Measurements from ENCODE around the gene HOXC10. TPM values are rescaled to one million over a fixed set of nuclear protein-coding genes. Genes with fewer than 3 reads are reported as not detected.

Gene HOXC10
- total RNA-seq, 2 donors from 2014 or later = 0.51 to 7.2 TPM

DNA sequence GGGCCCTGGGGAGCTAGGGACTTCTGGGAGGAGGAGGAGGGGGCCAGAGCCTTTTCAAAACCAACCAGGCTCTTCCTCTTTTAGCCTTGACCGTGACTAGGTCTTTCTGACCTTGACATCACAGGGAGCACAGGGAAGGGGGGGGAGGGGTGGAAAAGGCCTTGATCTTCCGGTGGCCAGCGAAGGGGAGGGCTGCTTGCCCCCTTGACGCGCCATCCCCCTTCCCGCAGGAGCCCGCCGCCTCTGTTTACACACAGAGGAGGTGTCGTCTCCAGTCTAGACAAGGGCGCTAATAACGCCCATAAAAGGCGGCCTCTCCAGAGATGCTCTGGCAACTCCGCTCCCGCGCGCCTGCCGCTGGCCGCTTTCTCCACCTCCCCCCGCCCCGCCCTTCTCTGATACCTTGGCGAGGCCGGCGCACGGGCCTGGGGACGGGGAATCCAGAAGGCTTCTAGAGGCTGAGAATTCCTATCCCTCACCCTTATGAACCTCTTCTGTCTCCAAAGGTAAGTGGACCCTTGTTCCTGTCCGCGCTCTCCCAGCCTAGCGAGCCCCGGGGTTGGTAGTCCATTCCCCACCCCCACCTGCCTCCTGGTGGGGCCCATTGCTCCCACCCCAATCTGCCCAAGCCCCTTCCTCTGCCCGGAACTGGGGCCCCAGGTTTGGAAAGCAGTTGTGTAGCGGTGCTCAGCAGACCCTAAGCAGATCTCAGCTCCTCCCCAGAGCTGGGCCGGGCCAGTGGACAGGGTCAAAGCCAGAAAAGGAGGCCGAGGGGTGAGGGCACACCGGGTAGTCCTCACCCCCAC, 35.1 kb upstream of the HOXC10 start:
- intact Hi-C loops (cut with DNase I) = no loop called here
- no peak for TF ChIP-seq POLR2AphosphoS5 (IDR thresholded peaks at IDR 0.05)
- no peak for TF ChIP-seq CTCF (IDR thresholded peaks at IDR 0.05)
- TF ChIP-seq POLR2A (IDR thresholded peaks at IDR 0.05) = no peak
- H3K27me3 ChIP-seq (replicated peaks; ENCODE audit: insufficient read depth) = peaks cover 59% of the 10 kb centered on the region

GRCh38 chr12:53950437-53950773, 34.5 kb upstream of the HOXC10 start:
- no peaks in the 10 kb centered on the region for H3K4me1 ChIP-seq (replicated peaks)
- no peaks in the 10 kb centered on the region for H3K36me3 ChIP-seq
- 5% methylated on average over 10 of the region's 10 CpGs for WGBS
- H3K9me3 ChIP-seq = no peaks in the 10 kb centered on the region
- intact Hi-C loops (cut with DNase I) = no loop called here
- TF ChIP-seq POLR2A (IDR thresholded peaks at IDR 0.05) (no peak), POLR2AphosphoS5 (IDR thresholded peaks at IDR 0.05) (no peak), CTCF (IDR thresholded peaks at IDR 0.05) (no peak)
- no peak overlapping the region for H3K4me3 ChIP-seq
- DNase-seq (ENCODE audit: low spot score) = no peak
- no peak overlapping the region for H3K27ac ChIP-seq
- H3K27me3 ChIP-seq (replicated peaks; ENCODE audit: insufficient read depth) = peaks cover 59% of the 10 kb centered on the region

More for the DNA sequence above, 35.1 kb upstream of the HOXC10 start:
- Histone ChIP-seq H3K27ac (no peak overlapping the region), H3K4me3 (no peak overlapping the region), H3K9me3 (no peaks in the 10 kb centered on the region), H3K36me3 (no peaks in the 10 kb centered on the region), H3K4me1 (replicated peaks) (no peaks in the 10 kb centered on the region)
- no peak for DNase-seq (ENCODE audit: low spot score)
- WGBS = 4% methylated on average over 31 of the region's 34 CpGs

DNA sequence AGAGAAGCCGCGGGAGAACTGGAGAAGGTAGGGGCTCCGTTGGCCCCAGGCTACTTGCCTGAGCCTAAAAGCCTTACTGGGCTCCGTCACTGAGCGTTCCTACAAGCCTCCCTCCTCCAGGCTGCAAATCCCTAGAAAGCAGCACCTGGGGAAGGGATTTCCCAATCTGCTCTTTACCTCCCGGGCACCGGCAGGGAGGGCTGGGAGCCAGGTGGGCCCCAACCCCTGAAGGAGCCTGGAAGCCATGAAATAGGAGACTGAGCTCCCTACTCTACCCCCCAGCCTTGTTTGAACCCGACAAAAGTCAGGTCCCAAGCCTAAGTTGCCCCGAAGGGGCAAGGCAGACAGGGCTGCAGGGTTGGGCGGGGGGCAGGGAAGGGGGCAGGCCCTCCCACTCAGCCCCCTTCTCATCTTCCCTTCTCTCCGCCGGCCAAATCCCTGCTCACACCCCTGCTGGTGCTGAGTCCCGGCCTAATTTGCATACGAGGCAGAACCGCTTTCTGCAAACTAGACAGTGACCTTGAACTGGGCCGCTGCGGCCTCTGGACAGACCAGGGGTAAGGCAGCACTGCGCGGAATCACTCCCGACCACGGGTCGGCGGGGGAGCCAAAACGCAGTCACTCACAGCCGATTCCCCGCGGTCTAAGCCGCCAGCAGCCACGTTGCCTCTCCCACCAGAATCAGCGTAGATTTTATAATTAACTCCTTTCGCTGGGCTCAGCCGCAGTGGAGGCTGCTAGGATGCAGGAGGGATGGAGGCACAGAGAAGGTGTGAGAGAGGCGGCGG, 34.0 kb upstream of the HOXC10 start:
- intact Hi-C loops (cut with DNase I) = no loop called here
- no peak overlapping the region for H3K27ac ChIP-seq
- no peak overlapping the region for H3K4me3 ChIP-seq
- 6% methylated on average over 34 of the region's 34 CpGs for WGBS
- no peaks in the 10 kb centered on the region for H3K4me1 ChIP-seq (replicated peaks)
- H3K36me3 ChIP-seq = no peaks in the 10 kb centered on the region
- DNase-seq (ENCODE audit: low spot score) = no peak
- no peaks in the 10 kb centered on the region for H3K9me3 ChIP-seq
- peaks cover 60% of the 10 kb centered on the region for H3K27me3 ChIP-seq (replicated peaks; ENCODE audit: insufficient read depth)
- TF ChIP-seq POLR2AphosphoS5 (IDR thresholded peaks at IDR 0.05) (no peak), POLR2A (IDR thresholded peaks at IDR 0.05) (no peak), CTCF (IDR thresholded peaks at IDR 0.05) (no peak)

GRCh38 chr12:53951577-53952334, 33.2 kb upstream of the HOXC10 start:
- DNase-seq (ENCODE audit: low spot score) = no peak
- 5% methylated on average over 47 of the region's 47 CpGs for WGBS
- H3K9me3 ChIP-seq = no peaks in the 10 kb centered on the region
- H3K27me3 ChIP-seq (replicated peaks; ENCODE audit: insufficient read depth) = peaks cover 66% of the 10 kb centered on the region
- intact Hi-C loops (cut with DNase I) = no loop called here
- no peaks in the 10 kb centered on the region for H3K36me3 ChIP-seq
- no peak overlapping the region for H3K27ac ChIP-seq
- H3K4me1 ChIP-seq (replicated peaks) = no peaks in the 10 kb centered on the region
- H3K4me3 ChIP-seq = no peak overlapping the region
- TF ChIP-seq POLR2A (IDR thresholded peaks at IDR 0.05) = no peak
- no peak for TF ChIP-seq CTCF (IDR thresholded peaks at IDR 0.05)
- TF ChIP-seq POLR2AphosphoS5 (IDR thresholded peaks at IDR 0.05) = no peak
